ENCODE data around the gene SRSF12.

Gene SRSF12

GRCh38 chr6:89110284-89110683 is 7.6 kb downstream of the SRSF12 start:
- Mint-ChIP-seq H3K27ac (no peak overlapping the region), H3K9me3 (no peaks in the 10 kb centered on the region), H3K27me3 (no peaks in the 10 kb centered on the region), H3K36me3 (no peaks in the 10 kb centered on the region), H3K4me1 (no peaks in the 10 kb centered on the region), H3K4me3 (no peak overlapping the region)
- no peak for ATAC-seq (replicated peaks)
- DNase-seq = no peak

GRCh38 chr6:89100114-89100513 is 17.8 kb downstream of the SRSF12 start:
- no peak overlapping the region for H3K4me3 Mint-ChIP-seq
- H3K4me1 Mint-ChIP-seq = peaks cover 0 to 3% of the 10 kb centered on the region in 2 donors
- ATAC-seq (replicated peaks) = no peak
- no peaks in the 10 kb centered on the region for H3K9me3 Mint-ChIP-seq
- no peaks in the 10 kb centered on the region for H3K27me3 Mint-ChIP-seq
- no peak for DNase-seq
- H3K36me3 Mint-ChIP-seq = peaks cover 3 to 5% of the 10 kb centered on the region in 2 donors
- no peak overlapping the region for H3K27ac Mint-ChIP-seq

- peaks cover 0 to 3% of the 10 kb centered on the region in 2 donors for H3K4me1 Mint-ChIP-seq
- H3K9me3 Mint-ChIP-seq = no peaks in the 10 kb centered on the region
- no peak overlapping the region for H3K27ac Mint-ChIP-seq
- H3K4me3 Mint-ChIP-seq = no peak overlapping the region
- no peaks in the 10 kb centered on the region for H3K27me3 Mint-ChIP-seq
- no peak for DNase-seq
- no peak for ATAC-seq (replicated peaks)
- peaks cover 3 to 5% of the 10 kb centered on the region in 2 donors for H3K36me3 Mint-ChIP-seq
Observed at GRCh38 chr6:89098461-89098860, 19.4 kb downstream of the SRSF12 start.

GRCh38 chr6:89087881-89088280 is 30.0 kb downstream of the SRSF12 start:
- no peak overlapping the region for H3K27ac Mint-ChIP-seq
- H3K9me3 Mint-ChIP-seq = no peaks in the 10 kb centered on the region
- H3K4me3 Mint-ChIP-seq = no peak overlapping the region
- H3K4me1 Mint-ChIP-seq = peaks cover 21 to 53% of the 10 kb centered on the region in 2 donors
- no peaks in the 10 kb centered on the region for H3K27me3 Mint-ChIP-seq
- peaks cover 33 to 47% of the 10 kb centered on the region in 2 donors for H3K36me3 Mint-ChIP-seq
- ATAC-seq (replicated peaks) (no peak), DNase-seq (no peak)

- H3K4me3 Mint-ChIP-seq = no peak overlapping the region
- ATAC-seq (replicated peaks) (no peak), DNase-seq (no peak)
- no peaks in the 10 kb centered on the region for H3K9me3 Mint-ChIP-seq
- H3K36me3 Mint-ChIP-seq = peaks cover 42 to 61% of the 10 kb centered on the region in 2 donors
- H3K4me1 Mint-ChIP-seq = peaks cover 24 to 54% of the 10 kb centered on the region in 2 donors
- peak overlapping the region; percentile 42 for H3K27ac Mint-ChIP-seq
- no peaks in the 10 kb centered on the region for H3K27me3 Mint-ChIP-seq
Observed at GRCh38 chr6:89085409-89086205, 32.3 kb downstream of the SRSF12 start.

GRCh38 chr6:89084954-89085353 is 32.9 kb downstream of the SRSF12 start:
- ATAC-seq (replicated peaks) (no peak), DNase-seq (no peak)
- Mint-ChIP-seq H3K27ac (peak overlapping the region; percentile 95), H3K4me1 (peaks cover 23 to 51% of the 10 kb centered on the region in 2 donors), H3K4me3 (peak overlapping the region in 1 of 2 donors; percentile 47), H3K9me3 (no peaks in the 10 kb centered on the region), H3K36me3 (peaks cover 41 to 61% of the 10 kb centered on the region in 2 donors), H3K27me3 (no peaks in the 10 kb centered on the region)

DNA sequence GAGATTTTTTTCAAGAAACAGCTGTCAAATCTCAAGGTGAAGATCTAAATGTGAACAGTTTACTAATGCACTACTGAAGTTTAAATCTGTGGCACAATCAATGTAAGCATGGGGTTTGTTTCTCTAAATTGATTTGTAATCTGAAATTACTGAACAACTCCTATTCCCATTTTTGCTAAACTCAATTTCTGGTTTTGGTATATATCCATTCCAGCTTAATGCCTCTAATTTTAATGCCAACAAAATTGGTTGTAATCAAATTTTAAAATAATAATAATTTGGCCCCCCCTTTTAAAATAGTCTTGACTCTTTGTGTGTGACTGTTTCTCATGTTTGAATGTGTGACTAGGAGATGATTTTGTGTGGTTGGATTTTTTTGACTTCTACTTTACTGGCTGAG is 33.3 kb downstream of the SRSF12 start:
- peaks cover 23 to 51% of the 10 kb centered on the region in 2 donors for H3K4me1 Mint-ChIP-seq
- peak overlapping the region in 1 of 2 donors; percentile 47 for H3K4me3 Mint-ChIP-seq
- peaks cover 41 to 61% of the 10 kb centered on the region in 2 donors for H3K36me3 Mint-ChIP-seq
- no peaks in the 10 kb centered on the region for H3K27me3 Mint-ChIP-seq
- H3K9me3 Mint-ChIP-seq = no peaks in the 10 kb centered on the region
- ATAC-seq (replicated peaks) (no peak), DNase-seq (no peak)
- peak overlapping the region; percentile 95 for H3K27ac Mint-ChIP-seq

- no peak for ATAC-seq (replicated peaks)
- H3K9me3 Mint-ChIP-seq = no peaks in the 10 kb centered on the region
- H3K36me3 Mint-ChIP-seq = peaks cover 36 to 54% of the 10 kb centered on the region in 2 donors
- DNase-seq = no peak
- peaks cover 23 to 43% of the 10 kb centered on the region in 2 donors for H3K4me1 Mint-ChIP-seq
- peak overlapping the region; percentile 98 for H3K27ac Mint-ChIP-seq
- H3K4me3 Mint-ChIP-seq = peak overlapping the region; percentile 93 to 97
- H3K27me3 Mint-ChIP-seq = no peaks in the 10 kb centered on the region
Observed at GRCh38 chr6:89082486-89082891, 35.4 kb downstream of the SRSF12 start.

DNA sequence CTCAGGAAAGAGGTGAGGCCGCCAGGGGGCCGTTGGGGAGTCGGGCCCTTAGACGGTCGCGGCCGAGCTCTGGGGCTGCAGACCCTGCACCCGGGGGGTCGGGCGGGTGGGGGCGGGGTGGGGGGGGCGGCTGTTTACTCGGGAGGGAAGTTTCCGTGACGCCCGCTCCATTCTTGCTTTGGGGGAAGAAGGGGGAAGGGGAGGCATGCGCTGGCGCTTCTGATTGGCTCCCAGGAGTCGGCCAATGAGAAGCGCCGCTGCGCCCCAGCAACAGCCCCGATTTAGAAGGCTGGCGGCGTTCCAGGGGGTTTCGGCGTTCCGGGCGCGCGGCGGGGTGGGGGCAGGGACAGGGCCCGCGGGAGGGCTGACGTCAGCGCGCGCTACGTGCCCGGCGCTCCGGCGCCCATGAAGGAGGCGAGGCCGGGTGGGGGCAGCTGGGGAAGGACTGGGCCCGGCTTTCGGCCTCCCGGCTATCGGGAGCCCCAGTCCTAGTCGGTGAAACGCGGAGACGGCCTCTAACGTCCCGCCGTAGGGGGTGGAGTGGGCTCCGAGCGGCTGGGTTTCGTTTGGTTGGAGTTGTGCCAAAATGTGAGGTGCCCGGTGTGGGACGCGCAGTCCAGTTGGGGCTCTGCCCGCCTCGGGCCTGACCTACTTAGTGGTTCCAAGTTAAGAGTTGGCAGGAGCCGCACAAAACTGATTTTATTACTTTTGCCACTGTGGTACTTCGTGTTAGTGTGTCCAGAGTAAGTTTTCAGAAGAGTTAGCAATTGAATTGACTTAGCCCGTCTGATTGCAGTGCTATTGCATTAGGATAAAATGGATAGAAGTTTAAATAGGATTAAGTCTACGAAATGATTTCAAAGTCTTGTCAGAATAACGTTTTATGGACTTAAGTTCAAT is 36.2 kb downstream of the SRSF12 start:
- ATAC-seq (replicated peaks) (peak; percentile 66 to 74), DNase-seq (peak; percentile 96)
- Mint-ChIP-seq H3K4me1 (peaks cover 20 to 36% of the 10 kb centered on the region in 2 donors), H3K36me3 (peaks cover 33 to 50% of the 10 kb centered on the region in 2 donors), H3K27ac (peak overlapping the region; percentile 98), H3K27me3 (no peaks in the 10 kb centered on the region), H3K4me3 (peak overlapping the region; percentile 93 to 97), H3K9me3 (no peaks in the 10 kb centered on the region)

GRCh38 chr6:89081129-89081422 is 36.8 kb downstream of the SRSF12 start:
- no peaks in the 10 kb centered on the region for H3K9me3 Mint-ChIP-seq

GRCh38 chr6:89080281-89081128 is 37.4 kb downstream of the SRSF12 start, which contains the start of gene PNRC1:
PNRC1 (plus strand) TSS chr6:89080751; CDS start chr6:89080895, 144 bp downstream.
- no peaks in the 10 kb centered on the region for H3K9me3 Mint-ChIP-seq
- H3K27me3 Mint-ChIP-seq = no peaks in the 10 kb centered on the region
- H3K27ac Mint-ChIP-seq = peak within 1 kb of the TSS; percentile 98
- H3K36me3 Mint-ChIP-seq = peaks cover 28 to 39% of the 10 kb centered on the region in 2 donors
- DNase-seq = peak; percentile 99
- peak within 1 kb of the TSS; percentile 93 to 97 for H3K4me3 Mint-ChIP-seq
- ATAC-seq (replicated peaks) = peak; percentile 67 to 74
- peaks cover 16 to 32% of the 10 kb centered on the region in 2 donors for H3K4me1 Mint-ChIP-seq

More at GRCh38 chr6:89081129-89081422, 36.8 kb downstream of the SRSF12 start:
- Mint-ChIP-seq H3K4me3 (peak overlapping the region; percentile 93 to 97), H3K27ac (peak overlapping the region; percentile 96), H3K4me1 (peaks cover 16 to 32% of the 10 kb centered on the region in 2 donors), H3K36me3 (peaks cover 30 to 44% of the 10 kb centered on the region in 2 donors), H3K27me3 (no peaks in the 10 kb centered on the region)
- ATAC-seq (replicated peaks) (peak; percentile 20 to 42), DNase-seq (no peak)

DNA sequence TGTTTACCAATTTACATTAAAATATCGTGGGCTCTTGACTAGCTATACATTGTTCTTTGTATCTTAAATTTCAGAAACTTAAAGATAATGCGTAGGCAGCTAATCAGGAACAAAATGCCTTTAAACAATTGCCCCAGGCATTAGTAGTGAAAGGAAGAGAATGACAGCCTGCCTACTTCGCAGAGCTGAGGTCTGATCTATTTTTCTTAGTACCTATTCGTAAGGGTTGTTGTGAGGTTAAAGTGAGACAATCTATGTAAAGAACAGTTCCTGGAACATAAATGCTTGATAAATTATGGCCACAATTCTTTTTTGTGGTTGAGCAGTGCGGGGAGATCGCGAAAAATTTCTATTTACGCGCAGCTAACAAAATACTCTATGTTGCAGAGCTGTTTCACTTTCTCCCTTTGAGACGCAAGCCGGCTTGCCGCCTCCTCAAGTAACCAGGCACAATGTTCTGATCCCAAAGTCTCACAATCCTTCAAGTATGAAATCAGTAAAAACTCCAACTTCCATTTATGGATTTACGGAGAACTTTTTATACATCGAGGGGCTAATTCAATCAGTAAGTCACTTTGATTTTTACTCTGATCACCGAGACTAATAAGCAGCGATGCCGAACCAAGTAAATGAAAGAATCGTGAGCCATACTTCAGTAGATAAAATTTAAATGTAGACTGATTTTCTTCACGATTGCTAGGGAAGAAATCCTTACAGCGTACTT is 38.2 kb downstream of the SRSF12 start:
- DNase-seq (peak; percentile 6), ATAC-seq (replicated peaks) (peak in 1 of 2 donors; percentile 0)
- Mint-ChIP-seq H3K27me3 (no peaks in the 10 kb centered on the region), H3K4me1 (peaks cover 13 to 24% of the 10 kb centered on the region in 2 donors), H3K27ac (peak overlapping the region; percentile 96), H3K36me3 (peaks cover 21 to 30% of the 10 kb centered on the region in 2 donors), H3K4me3 (peak overlapping the region; percentile 93 to 94), H3K9me3 (no peaks in the 10 kb centered on the region)

GRCh38 chr6:89073840-89074239 is 44.0 kb downstream of the SRSF12 start:
- Mint-ChIP-seq H3K4me1 (peaks cover 4 to 7% of the 10 kb centered on the region in 2 donors), H3K9me3 (no peaks in the 10 kb centered on the region), H3K36me3 (no peaks in the 10 kb centered on the region), H3K27me3 (no peaks in the 10 kb centered on the region), H3K27ac (no peak overlapping the region), H3K4me3 (no peak overlapping the region)
- DNase-seq (no peak), ATAC-seq (replicated peaks) (no peak)

Measured in stimulated activated naive B cell treated with anti-CD40 and anti-IgM and Interleukin-4, amounts not matched to agents 10 μg/mL and 1 μg/mL and 100 μg/mL, for 72 hours (primary cell).